ENCODE results near the gene DACH1. TPM values are rescaled to one million over a fixed set of nuclear protein-coding genes. Genes with fewer than 3 reads are reported as not detected.

Gene DACH1
- total RNA-seq, 4 donors from 2014 or later, result 0.08 to 2.3 (median 0.71) TPM

DNA sequence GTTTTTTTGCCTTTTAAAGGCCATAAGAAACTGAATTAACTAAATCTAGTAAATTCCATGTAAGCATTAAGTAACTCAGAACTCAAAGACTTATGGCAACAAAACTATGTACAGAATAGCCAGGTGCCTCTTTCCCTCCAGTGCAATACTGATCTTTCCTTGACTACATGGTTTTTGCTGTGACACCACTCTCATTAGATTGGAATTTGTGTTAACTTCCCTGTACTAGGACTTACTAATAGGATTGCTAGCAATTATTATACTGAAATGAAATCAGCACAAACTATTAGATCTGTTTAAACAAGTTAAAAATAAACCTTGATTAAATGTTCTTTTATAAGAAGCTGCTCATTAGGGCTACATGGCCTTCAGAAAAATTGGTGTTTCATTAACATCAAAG lies 96.3 kb downstream of the DACH1 start:
- Histone ChIP-seq H3K4me3 (no peak overlapping the region), H3K27ac (no peak overlapping the region), H3K4me1 (no peaks in the 10 kb centered on the region), H3K27me3 (no peaks in the 10 kb centered on the region), H3K9me3 (no peaks in the 10 kb centered on the region), H3K36me3 (no peaks in the 10 kb centered on the region)
- intact Hi-C loops (cut with DNase I), result no loop called here
- DNase-seq, result no peak
- no peak for TF ChIP-seq POLR2A (IDR thresholded peaks at IDR 0.05)
- TF ChIP-seq, protein P1, sequence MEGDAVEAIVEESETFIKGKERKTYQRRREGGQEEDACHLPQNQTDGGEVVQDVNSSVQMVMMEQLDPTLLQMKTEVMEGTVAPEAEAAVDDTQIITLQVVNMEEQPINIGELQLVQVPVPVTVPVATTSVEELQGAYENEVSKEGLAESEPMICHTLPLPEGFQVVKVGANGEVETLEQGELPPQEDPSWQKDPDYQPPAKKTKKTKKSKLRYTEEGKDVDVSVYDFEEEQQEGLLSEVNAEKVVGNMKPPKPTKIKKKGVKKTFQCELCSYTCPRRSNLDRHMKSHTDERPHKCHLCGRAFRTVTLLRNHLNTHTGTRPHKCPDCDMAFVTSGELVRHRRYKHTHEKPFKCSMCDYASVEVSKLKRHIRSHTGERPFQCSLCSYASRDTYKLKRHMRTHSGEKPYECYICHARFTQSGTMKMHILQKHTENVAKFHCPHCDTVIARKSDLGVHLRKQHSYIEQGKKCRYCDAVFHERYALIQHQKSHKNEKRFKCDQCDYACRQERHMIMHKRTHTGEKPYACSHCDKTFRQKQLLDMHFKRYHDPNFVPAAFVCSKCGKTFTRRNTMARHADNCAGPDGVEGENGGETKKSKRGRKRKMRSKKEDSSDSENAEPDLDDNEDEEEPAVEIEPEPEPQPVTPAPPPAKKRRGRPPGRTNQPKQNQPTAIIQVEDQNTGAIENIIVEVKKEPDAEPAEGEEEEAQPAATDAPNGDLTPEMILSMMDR (IDR thresholded peaks at IDR 0.05), result no peak

DNA sequence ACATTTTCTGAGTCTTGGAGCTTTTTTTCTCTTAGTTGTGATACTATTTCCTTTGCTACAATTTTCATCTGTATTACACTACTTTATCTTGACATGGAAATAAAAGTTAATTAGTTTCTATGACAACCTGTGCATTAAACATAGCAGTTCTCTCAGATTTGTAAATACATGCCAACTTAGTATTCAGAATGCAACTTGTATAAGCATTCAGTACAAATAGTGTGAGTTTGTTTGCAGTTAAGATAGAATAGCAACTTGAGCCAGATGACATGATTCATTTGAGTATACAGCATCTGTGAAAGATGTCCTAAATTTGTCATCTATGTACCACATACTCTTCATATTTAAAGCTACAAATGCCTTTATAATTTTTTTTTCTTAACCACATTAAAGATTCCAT lies 98.1 kb downstream of the DACH1 start:
- TF ChIP-seq POLR2A (IDR thresholded peaks at IDR 0.05), result no peak
- TF ChIP-seq, protein P1 (IDR thresholded peaks at IDR 0.05), result no peak
- intact Hi-C loops (cut with DNase I), result no loop called here

DNA sequence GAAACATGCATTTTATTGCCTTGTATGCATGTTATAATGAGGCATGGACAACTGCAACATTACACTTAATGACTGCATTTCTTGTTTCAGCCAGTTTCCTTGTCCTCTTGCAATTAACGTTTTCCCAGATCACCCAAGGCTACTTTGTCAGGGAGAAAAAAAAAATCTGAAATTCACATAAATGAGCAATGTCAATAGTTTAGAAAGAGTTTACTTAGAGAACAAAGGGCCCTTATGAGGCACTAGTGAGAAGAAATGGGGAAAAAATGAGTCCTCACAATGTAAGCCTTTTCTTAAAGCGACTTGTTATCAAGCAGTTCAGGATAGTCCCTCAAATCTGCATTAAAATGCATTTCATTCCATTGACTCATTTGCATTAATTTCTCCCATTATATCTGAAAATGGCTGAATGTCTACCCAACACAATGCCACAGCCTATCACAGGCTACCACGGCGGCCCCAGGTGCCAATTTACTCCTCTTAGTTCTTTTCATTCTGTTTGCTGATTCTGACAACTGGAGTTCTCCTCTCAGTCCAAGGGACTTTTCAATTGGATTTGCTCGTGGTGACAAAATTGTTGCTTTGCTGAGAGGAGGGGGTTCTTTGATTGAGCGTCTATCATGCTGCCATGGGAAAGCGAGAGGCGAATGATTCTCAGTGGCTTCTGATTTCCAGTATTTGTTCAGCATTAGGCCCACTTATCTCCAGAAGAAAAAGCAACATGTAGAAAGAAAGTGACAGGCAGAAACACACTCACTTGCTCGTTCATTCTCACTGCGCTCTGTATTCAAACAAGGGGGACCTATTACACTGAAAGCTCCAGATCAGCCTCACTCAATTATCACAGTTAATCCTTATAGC lies 107.1 kb downstream of the DACH1 start:
- H3K36me3 ChIP-seq, result no peaks in the 10 kb centered on the region
- H3K9me3 ChIP-seq, result no peaks in the 10 kb centered on the region
- no peak for DNase-seq
- intact Hi-C loops (cut with DNase I), result no loop called here
- H3K4me1 ChIP-seq, result no peaks in the 10 kb centered on the region
- no peak overlapping the region for H3K4me3 ChIP-seq
- WGBS, 2 donors, result 66 to 67% methylated on average over 10 of the region's 10 CpGs
- H3K27me3 ChIP-seq, result no peaks in the 10 kb centered on the region
- no peak overlapping the region for H3K27ac ChIP-seq
- TF ChIP-seq, protein P1 (IDR thresholded peaks at IDR 0.05), result no peak
- no peak for TF ChIP-seq POLR2A (IDR thresholded peaks at IDR 0.05)

More for the DNA sequence above, 98.1 kb downstream of the DACH1 start:
- no peak for DNase-seq
- Histone ChIP-seq H3K36me3 (no peaks in the 10 kb centered on the region), H3K27me3 (no peaks in the 10 kb centered on the region), H3K4me3 (no peak overlapping the region), H3K27ac (no peak overlapping the region), H3K4me1 (no peaks in the 10 kb centered on the region), H3K9me3 (no peaks in the 10 kb centered on the region)

DNA sequence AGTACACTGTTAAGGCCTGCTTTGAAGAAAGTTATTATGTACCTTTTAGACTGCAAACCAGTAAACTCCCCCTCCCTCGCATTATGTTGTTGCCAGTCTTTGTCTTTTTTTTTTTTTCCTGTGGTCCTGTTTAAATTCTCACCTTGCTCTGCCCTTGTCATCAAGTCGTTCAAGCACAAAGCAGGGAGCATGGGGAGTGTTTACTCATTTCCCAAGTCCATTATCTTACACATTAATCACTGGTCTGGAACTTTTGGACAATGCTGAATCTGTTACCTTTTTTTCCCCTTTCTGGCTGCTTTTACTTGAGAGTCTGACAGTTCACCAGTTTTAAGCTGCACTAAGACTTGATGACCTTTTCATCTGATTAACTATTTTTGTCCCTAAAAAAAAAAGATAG lies 108.2 kb downstream of the DACH1 start:
- WGBS, 2 donors, result 48 to 56% methylated on average over 2 of the region's 2 CpGs
- Histone ChIP-seq H3K4me3 (no peak overlapping the region), H3K27me3 (no peaks in the 10 kb centered on the region), H3K36me3 (no peaks in the 10 kb centered on the region), H3K4me1 (no peaks in the 10 kb centered on the region), H3K9me3 (no peaks in the 10 kb centered on the region), H3K27ac (no peak overlapping the region)
- TF ChIP-seq, protein P1 (IDR thresholded peaks at IDR 0.05), result no peak
- TF ChIP-seq POLR2A (IDR thresholded peaks at IDR 0.05), result no peak
- no peak for DNase-seq
- intact Hi-C loops (cut with DNase I), result no loop called here

DNA sequence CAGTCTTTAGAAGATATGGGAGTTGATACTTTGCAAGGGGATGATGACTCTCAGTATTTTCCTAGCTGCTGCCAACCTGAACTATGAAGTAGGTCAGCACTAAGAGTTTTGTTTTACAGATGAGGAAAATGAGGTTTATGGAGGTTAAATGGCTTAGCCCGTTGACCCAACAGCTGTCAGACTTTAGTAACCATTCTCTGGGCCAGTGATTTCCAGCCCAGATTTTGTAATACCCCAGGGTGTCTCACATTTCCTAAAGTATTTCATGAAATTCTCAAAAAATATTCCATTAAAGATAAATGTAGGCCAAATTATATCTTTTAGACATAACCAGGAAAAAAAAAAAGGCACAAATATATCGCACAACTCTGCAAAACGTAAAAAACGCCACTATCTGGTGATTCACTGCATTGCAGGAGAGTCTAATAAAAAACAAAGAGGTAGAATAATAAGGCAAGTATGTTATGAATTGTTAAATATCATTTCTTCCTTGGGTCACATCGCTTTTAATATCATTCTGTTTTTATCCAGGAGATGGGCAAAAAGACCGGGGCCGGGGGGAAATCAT lies 112.5 kb downstream of the DACH1 start:
- Histone ChIP-seq H3K4me3 (no peak overlapping the region), H3K27ac (no peak overlapping the region), H3K4me1 (no peaks in the 10 kb centered on the region), H3K27me3 (no peaks in the 10 kb centered on the region), H3K36me3 (no peaks in the 10 kb centered on the region), H3K9me3 (no peaks in the 10 kb centered on the region)
- no peak for DNase-seq
- no peak for TF ChIP-seq POLR2A (IDR thresholded peaks at IDR 0.05)
- TF ChIP-seq, protein P1 (IDR thresholded peaks at IDR 0.05), result no peak
- 75 to 77% methylated on average over 7 of the region's 7 CpGs for WGBS, 2 donors
- intact Hi-C loops (cut with DNase I), result no loop called here

All from esophagus squamous epithelium (tissue), 5 donors.